ENCODE results near the gene IP6K2. TPM values are rescaled to one million over a fixed set of nuclear protein-coding genes. Genes with fewer than 3 reads are reported as not detected.

Gene IP6K2
- total RNA-seq, 4 donors from 2014 or later = 45.6 to 91.7 (median 78.0) TPM

DNA sequence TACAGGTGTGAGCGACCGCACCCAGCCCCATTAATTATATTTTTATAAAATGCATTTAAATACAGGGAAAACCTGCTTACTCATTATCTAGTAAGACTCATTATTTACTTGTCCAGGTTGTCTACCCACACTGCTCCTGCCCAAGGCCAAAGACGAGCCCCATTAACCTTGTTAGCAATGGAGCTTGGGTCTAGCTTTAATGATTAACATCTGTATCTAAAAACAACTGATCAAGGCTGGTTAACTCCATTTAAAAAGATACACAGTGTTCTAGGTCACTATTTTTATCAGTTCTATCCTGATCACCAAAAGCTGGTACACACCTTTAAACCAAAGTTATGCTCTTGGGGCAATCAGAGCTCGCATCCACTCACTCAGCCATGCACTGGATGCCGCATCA is 20.9 kb downstream of the IP6K2 start:
- peak overlapping the region; percentile 97 to 99 for H3K27ac ChIP-seq
- intact Hi-C loops (cut with DNase I; ENCODE audit: low total_unique reads) = no loop called here
- H3K36me3 ChIP-seq = no peaks in the 10 kb centered on the region
- no peaks in the 10 kb centered on the region for H3K9me3 ChIP-seq
- no peaks in the 10 kb centered on the region for H3K27me3 ChIP-seq
- TF ChIP-seq, protein P1, sequence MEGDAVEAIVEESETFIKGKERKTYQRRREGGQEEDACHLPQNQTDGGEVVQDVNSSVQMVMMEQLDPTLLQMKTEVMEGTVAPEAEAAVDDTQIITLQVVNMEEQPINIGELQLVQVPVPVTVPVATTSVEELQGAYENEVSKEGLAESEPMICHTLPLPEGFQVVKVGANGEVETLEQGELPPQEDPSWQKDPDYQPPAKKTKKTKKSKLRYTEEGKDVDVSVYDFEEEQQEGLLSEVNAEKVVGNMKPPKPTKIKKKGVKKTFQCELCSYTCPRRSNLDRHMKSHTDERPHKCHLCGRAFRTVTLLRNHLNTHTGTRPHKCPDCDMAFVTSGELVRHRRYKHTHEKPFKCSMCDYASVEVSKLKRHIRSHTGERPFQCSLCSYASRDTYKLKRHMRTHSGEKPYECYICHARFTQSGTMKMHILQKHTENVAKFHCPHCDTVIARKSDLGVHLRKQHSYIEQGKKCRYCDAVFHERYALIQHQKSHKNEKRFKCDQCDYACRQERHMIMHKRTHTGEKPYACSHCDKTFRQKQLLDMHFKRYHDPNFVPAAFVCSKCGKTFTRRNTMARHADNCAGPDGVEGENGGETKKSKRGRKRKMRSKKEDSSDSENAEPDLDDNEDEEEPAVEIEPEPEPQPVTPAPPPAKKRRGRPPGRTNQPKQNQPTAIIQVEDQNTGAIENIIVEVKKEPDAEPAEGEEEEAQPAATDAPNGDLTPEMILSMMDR (IDR thresholded peaks at IDR 0.05) = no peak
- no peak for TF ChIP-seq POLR2A (IDR thresholded peaks at IDR 0.05)
- H3K4me3 ChIP-seq = no peak overlapping the region
- no peak for DNase-seq
- no peaks in the 10 kb centered on the region for H3K4me1 ChIP-seq

GRCh38 chr3:48695393-48695753 is 21.6 kb downstream of the IP6K2 start:
- Histone ChIP-seq H3K27ac (peak overlapping the region; percentile 97 to 99), H3K4me3 (peak overlapping the region; percentile 56 to 70), H3K4me1 (no peaks in the 10 kb centered on the region), H3K9me3 (no peaks in the 10 kb centered on the region), H3K36me3 (no peaks in the 10 kb centered on the region), H3K27me3 (no peaks in the 10 kb centered on the region)
- intact Hi-C loops (cut with DNase I; ENCODE audit: low total_unique reads) = no loop called here
- peak in 1 of 2 donors; percentile 64 for TF ChIP-seq POLR2A (IDR thresholded peaks at IDR 0.05)
- TF ChIP-seq, protein P1 (IDR thresholded peaks at IDR 0.05) = no peak
- DNase-seq = peak; percentile 81 to 94

DNA sequence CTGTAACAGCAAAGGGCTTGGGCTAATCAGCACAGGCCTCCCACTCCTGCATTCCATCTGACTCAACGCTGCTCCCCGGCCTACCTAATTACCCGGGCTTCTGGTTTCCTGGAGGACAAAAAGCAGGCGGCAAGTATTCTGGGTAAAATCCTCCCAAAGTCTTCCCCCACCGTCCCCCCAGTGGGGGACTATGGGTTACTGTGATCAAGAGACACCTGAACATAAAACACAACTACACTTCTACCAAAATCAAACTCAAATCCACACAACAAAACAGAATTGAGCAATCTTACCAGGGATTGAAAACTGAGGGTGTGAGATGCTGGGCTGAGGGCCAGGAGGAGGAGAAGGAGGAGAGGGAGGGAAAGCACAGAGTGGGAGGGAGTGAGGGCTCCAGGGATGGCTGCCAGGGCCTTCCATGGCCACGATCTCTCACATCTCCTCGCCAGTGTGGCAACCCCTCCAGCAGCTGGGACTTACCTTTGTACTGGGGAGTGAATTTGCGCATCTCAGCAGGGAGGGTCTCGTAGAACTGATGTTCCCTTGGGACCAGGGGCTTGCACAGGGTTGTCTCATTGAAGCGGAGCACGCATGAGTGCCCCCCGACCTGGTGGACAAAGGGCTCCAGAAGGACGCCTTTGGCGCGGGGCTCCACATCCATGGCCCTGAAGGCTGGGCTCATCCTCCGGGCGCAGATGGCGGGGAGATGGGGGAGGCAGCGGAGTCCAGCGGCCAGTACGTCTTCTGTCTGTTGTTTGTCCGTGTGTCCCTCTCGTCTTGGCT is 22.2 kb downstream of the IP6K2 start:
- Histone ChIP-seq H3K9me3 (no peaks in the 10 kb centered on the region), H3K4me3 (peak overlapping the region; percentile 56 to 70), H3K36me3 (no peaks in the 10 kb centered on the region), H3K4me1 (no peaks in the 10 kb centered on the region), H3K27me3 (no peaks in the 10 kb centered on the region), H3K27ac (peak overlapping the region; percentile 97 to 99)
- intact Hi-C loops (cut with DNase I; ENCODE audit: low total_unique reads) = no loop called here
- DNase-seq = peak; percentile 87 to 93
- no peak for TF ChIP-seq POLR2A (IDR thresholded peaks at IDR 0.05)
- TF ChIP-seq, protein P1 (IDR thresholded peaks at IDR 0.05) = no peak

- no peaks in the 10 kb centered on the region for H3K4me1 ChIP-seq
Observed at GRCh38 chr3:48693826-48694225, 23.2 kb downstream of the IP6K2 start.

GRCh38 chr3:48692551-48692950 is 24.5 kb downstream of the IP6K2 start:
- intact Hi-C loops (cut with DNase I; ENCODE audit: low total_unique reads) = no loop called here
- Histone ChIP-seq H3K4me1 (no peaks in the 10 kb centered on the region), H3K36me3 (no peaks in the 10 kb centered on the region), H3K27ac (peak overlapping the region; percentile 97 to 99), H3K4me3 (no peak overlapping the region), H3K27me3 (no peaks in the 10 kb centered on the region), H3K9me3 (no peaks in the 10 kb centered on the region)
- TF ChIP-seq POLR2A (IDR thresholded peaks at IDR 0.05) = no peak
- TF ChIP-seq, protein P1 (IDR thresholded peaks at IDR 0.05) = no peak
- DNase-seq = no peak

More at GRCh38 chr3:48693826-48694225, 23.2 kb downstream of the IP6K2 start:
- no peaks in the 10 kb centered on the region for H3K9me3 ChIP-seq
- no peaks in the 10 kb centered on the region for H3K36me3 ChIP-seq
- H3K27me3 ChIP-seq = no peaks in the 10 kb centered on the region
- no peak for DNase-seq
- H3K4me3 ChIP-seq = peak overlapping the region; percentile 56 to 70
- peak overlapping the region; percentile 97 to 99 for H3K27ac ChIP-seq
- intact Hi-C loops (cut with DNase I; ENCODE audit: low total_unique reads) = no loop called here
- TF ChIP-seq POLR2A (IDR thresholded peaks at IDR 0.05) = no peak
- TF ChIP-seq, protein P1 (IDR thresholded peaks at IDR 0.05) = no peak
